Measurements from ENCODE around the gene TMCC2. TPM values are rescaled to one million over a fixed set of nuclear protein-coding genes. Genes with fewer than 3 reads are reported as not detected.

TMCC2 gene
- total RNA-seq, 4 donors from 2014 or later = 2.4 to 6.1 (median 5.3) TPM

GRCh38 chr1:205204552-205204951 lies 23.2 kb upstream of the TMCC2 start:
- no peak overlapping the region for H3K4me3 ChIP-seq
- intact Hi-C loops (cut with DNase I; ENCODE audit: low total_unique reads) = no loop called here
- TF ChIP-seq POLR2A (IDR thresholded peaks at IDR 0.05) (no peak), CTCF (IDR thresholded peaks at IDR 0.05) (no peak)

GRCh38 chr1:205205055-205205454 lies 22.7 kb upstream of the TMCC2 start:
- H3K4me3 ChIP-seq = no peak overlapping the region

More at GRCh38 chr1:205204552-205204951, 23.2 kb upstream of the TMCC2 start:
- DNase-seq = no peak
- Histone ChIP-seq H3K9me3 (no peaks in the 10 kb centered on the region), H3K4me1 (no peaks in the 10 kb centered on the region), H3K27me3 (no peaks in the 10 kb centered on the region), H3K27ac (no peak overlapping the region), H3K36me3 (no peaks in the 10 kb centered on the region)

GRCh38 chr1:205208811-205209210 lies 18.9 kb upstream of the TMCC2 start:
- peaks cover 0 to 6% of the 10 kb centered on the region in 2 donors for H3K4me1 ChIP-seq
- H3K4me3 ChIP-seq = no peak overlapping the region
- no peak overlapping the region for H3K27ac ChIP-seq
- no peak for DNase-seq
- H3K9me3 ChIP-seq = no peaks in the 10 kb centered on the region
- no peaks in the 10 kb centered on the region for H3K27me3 ChIP-seq
- no peaks in the 10 kb centered on the region for H3K36me3 ChIP-seq
- no peak for TF ChIP-seq CTCF (IDR thresholded peaks at IDR 0.05)
- TF ChIP-seq POLR2A (IDR thresholded peaks at IDR 0.05) = no peak
- intact Hi-C loops (cut with DNase I; ENCODE audit: low total_unique reads) = no loop called here

More at GRCh38 chr1:205205055-205205454, 22.7 kb upstream of the TMCC2 start:
- DNase-seq = no peak
- Histone ChIP-seq H3K27ac (no peak overlapping the region), H3K4me1 (peaks cover 0 to 5% of the 10 kb centered on the region in 2 donors), H3K9me3 (no peaks in the 10 kb centered on the region), H3K27me3 (no peaks in the 10 kb centered on the region), H3K36me3 (no peaks in the 10 kb centered on the region)
- no peak for TF ChIP-seq CTCF (IDR thresholded peaks at IDR 0.05)
- no peak for TF ChIP-seq POLR2A (IDR thresholded peaks at IDR 0.05)
- intact Hi-C loops (cut with DNase I; ENCODE audit: low total_unique reads) = no loop called here

GRCh38 chr1:205210756-205211168 lies 17.0 kb upstream of the TMCC2 start:
- H3K9me3 ChIP-seq = no peaks in the 10 kb centered on the region
- H3K4me1 ChIP-seq = peaks cover 0 to 6% of the 10 kb centered on the region in 2 donors
- DNase-seq = peak; percentile 25 to 29
- no peaks in the 10 kb centered on the region for H3K36me3 ChIP-seq
- H3K4me3 ChIP-seq = peak overlapping the region; percentile 77 to 89
- TF ChIP-seq POLR2A (IDR thresholded peaks at IDR 0.05) (no peak), CTCF (IDR thresholded peaks at IDR 0.05) (no peak)
- peak overlapping the region; percentile 83 to 86 for H3K27ac ChIP-seq
- intact Hi-C loops (cut with DNase I; ENCODE audit: low total_unique reads) = no loop called here
- no peaks in the 10 kb centered on the region for H3K27me3 ChIP-seq

GRCh38 chr1:205211169-205211838 lies 16.4 kb upstream of the TMCC2 start, which contains the start of gene DSTYK:
Gene DSTYK, minus strand, starts transcription at chr1:205211702. Its CDS starts 167 bp downstream, at chr1:205211535.
- TF ChIP-seq POLR2A (IDR thresholded peaks at IDR 0.05) = peak; percentile 85 to 88
- peak in 3 of 4 experiments; percentile 12 to 37 (median 37) for TF ChIP-seq CTCF (IDR thresholded peaks at IDR 0.05)
- peak within 1 kb of the TSS; percentile 77 to 89 for H3K4me3 ChIP-seq
- intact Hi-C loops (cut with DNase I; ENCODE audit: low total_unique reads) = no loop called here
- H3K36me3 ChIP-seq = no peaks in the 10 kb centered on the region
- peak; percentile 93 to 95 for DNase-seq
- H3K9me3 ChIP-seq = no peaks in the 10 kb centered on the region
- H3K27ac ChIP-seq = peak within 1 kb of the TSS; percentile 83 to 86
- peaks cover 0 to 6% of the 10 kb centered on the region in 2 donors for H3K4me1 ChIP-seq
- no peaks in the 10 kb centered on the region for H3K27me3 ChIP-seq

All from uterus (tissue), 4 donors.